ENCODE results near the gene UBAP1.
"Not testable (repeated sequence)": the region's sequence is repeated elsewhere in the genome, so short reads cannot be mapped to it uniquely, and the experiment has no call there.

Gene UBAP1

DNA sequence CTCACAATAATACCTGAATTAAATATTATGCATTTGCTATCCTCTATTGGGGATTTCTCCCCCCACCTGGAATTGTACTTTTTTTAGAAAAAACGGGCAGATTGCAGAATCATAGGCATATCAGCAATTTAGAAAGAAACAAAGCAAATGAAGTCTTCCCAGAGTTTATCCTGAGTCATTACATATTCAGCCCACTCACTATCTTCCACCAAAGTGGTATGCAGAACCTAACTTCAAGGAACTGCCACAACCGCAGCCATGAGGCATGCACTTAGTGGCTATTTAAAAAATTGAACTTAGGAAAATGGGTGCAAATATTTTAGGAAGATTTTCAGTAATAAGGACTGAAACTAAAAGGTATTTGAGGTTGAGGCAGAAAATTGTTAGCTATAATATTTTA lies 48.6 kb downstream of the UBAP1 start:
- no peak overlapping the region for H3K4me3 ChIP-seq (ENCODE audit: extremely low read depth, insufficient read depth, low read length, poor library complexity, severe bottlenecking)
- peaks cover 12% of the 10 kb centered on the region for H3K36me3 ChIP-seq (ENCODE audit: control insufficient read depth, insufficient read depth, low read length)
- 100% methylated on average over 1 of the region's 2 CpGs; no CpG with 5 or more reads in 1 of the 2 experiments for WGBS, 2 experiments (ENCODE audit: insufficient coverage in 2 of 2)
- no peak overlapping the region for H3K27ac ChIP-seq (ENCODE audit: low read depth, low read length, severe bottlenecking)
- H3K9me3 ChIP-seq (ENCODE audit: control insufficient read depth, low read length), result no peaks in the 10 kb centered on the region
- H3K4me1 ChIP-seq (ENCODE audit: control insufficient read depth, insufficient read depth, low read length, poor library complexity, severe bottlenecking), result no peaks in the 10 kb centered on the region

DNA sequence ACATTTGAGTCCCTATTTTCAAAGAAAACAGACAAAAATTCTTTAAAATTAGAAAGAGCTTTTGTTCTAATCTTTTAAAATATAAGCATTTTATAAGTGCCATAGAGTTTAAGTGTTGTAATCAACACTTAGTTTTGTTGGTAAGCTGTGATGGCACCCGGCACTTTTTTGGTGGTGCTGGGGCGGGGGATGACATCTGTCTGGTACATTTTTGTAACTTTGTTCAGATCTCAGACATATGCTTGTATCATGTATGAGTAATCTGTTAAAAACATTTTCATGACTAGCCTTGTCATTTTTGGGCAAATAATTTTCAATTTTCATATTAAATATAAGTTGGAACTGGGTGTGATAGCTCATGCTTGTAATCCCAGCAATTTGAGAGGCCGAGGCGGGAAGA lies 51.7 kb downstream of the UBAP1 start:
- Histone ChIP-seq H3K36me3 (ENCODE audit: control insufficient read depth, insufficient read depth, low read length) (peaks cover 13% of the 10 kb centered on the region), H3K4me1 (ENCODE audit: control insufficient read depth, insufficient read depth, low read length, poor library complexity, severe bottlenecking) (no peaks in the 10 kb centered on the region), H3K9me3 (ENCODE audit: control insufficient read depth, low read length) (no peaks in the 10 kb centered on the region), H3K4me3 (ENCODE audit: extremely low read depth, insufficient read depth, low read length, poor library complexity, severe bottlenecking) (no peak overlapping the region), H3K27ac (ENCODE audit: low read depth, low read length, severe bottlenecking) (no peak overlapping the region)
- WGBS, 2 experiments (ENCODE audit: insufficient coverage in 2 of 2), result 100% methylated on average over 2 of the region's 4 CpGs

DNA sequence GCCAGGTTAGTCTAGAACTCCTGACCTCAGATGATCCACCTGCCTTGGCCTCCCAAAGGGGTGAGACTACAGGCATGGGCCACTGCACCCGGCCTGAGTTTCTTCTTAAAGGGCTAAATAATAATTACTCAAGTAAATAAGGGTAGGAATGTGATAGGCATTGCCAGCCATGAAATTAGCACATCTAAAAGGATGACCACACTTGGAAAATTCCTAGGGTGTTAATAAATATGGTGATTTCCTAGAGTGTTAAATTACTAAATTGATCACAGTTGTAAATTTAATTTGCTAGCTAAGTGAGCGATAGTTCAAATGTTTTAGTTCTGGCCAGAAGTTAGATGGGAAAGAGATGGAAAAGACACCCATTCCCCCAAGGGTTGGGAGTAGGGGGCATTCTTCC lies 53.4 kb downstream of the UBAP1 start:
- Histone ChIP-seq H3K36me3 (ENCODE audit: control insufficient read depth, insufficient read depth, low read length) (peaks cover 28% of the 10 kb centered on the region), H3K27ac (ENCODE audit: low read depth, low read length, severe bottlenecking) (no peak overlapping the region), H3K4me1 (ENCODE audit: control insufficient read depth, insufficient read depth, low read length, poor library complexity, severe bottlenecking) (no peaks in the 10 kb centered on the region), H3K4me3 (ENCODE audit: extremely low read depth, insufficient read depth, low read length, poor library complexity, severe bottlenecking) (no peak overlapping the region), H3K9me3 (ENCODE audit: control insufficient read depth, low read length) (no peaks in the 10 kb centered on the region)
- WGBS, 2 experiments (ENCODE audit: insufficient coverage in 2 of 2), result no CpG with 5 or more reads among the region's 2 CpGs

DNA sequence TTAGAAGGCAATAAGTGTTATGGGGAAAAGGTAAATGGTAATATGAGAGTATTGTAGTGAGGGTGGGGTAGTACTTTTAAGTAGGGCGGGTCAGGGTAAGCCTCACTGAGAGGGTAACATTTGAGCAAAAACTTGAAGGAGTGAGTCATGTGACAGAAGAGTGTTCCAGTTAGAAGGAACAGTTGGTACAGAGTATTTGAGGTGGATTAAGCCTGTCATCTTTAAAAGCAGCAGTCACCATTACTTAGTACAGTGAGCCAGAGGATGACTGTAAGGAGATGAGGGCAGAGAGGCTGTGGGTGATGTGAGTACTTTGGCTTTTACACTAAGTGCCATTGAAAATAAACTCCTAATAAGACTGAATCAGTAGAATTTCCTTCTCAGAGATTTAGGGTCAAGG lies 54.8 kb downstream of the UBAP1 start:
- Histone ChIP-seq H3K27ac (ENCODE audit: low read depth, low read length, severe bottlenecking) (no peak overlapping the region), H3K9me3 (ENCODE audit: control insufficient read depth, low read length) (no peaks in the 10 kb centered on the region), H3K4me1 (ENCODE audit: control insufficient read depth, insufficient read depth, low read length, poor library complexity, severe bottlenecking) (no peaks in the 10 kb centered on the region), H3K4me3 (ENCODE audit: extremely low read depth, insufficient read depth, low read length, poor library complexity, severe bottlenecking) (no peak overlapping the region), H3K36me3 (ENCODE audit: control insufficient read depth, insufficient read depth, low read length) (peaks cover 35% of the 10 kb centered on the region)
- 86 to 100% methylated on average over 1 of the region's 1 CpG for WGBS, 2 experiments (ENCODE audit: insufficient coverage in 2 of 2)

DNA sequence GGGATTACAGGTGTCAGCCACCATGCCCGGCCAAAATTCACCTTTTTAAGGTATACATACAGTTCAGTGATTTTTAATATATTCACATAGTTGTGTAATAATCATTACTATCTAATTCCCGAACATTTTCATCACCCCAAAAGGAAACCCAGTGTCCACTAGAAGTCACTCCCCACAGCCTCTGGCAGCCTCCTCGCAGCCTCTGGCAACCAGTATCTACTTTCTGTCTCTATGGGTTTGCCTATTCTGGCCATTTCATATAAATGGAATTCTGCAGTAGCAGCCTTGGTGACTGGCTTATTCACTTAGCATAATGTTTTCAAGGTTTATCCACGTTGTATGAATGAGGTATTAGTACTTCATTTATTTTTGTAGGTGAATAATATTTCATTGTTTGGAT lies 59.0 kb downstream of the UBAP1 start:
- Histone ChIP-seq H3K4me1 (ENCODE audit: control insufficient read depth, insufficient read depth, low read length, poor library complexity, severe bottlenecking) (no peaks in the 10 kb centered on the region), H3K27ac (ENCODE audit: low read depth, low read length, severe bottlenecking) (no peak overlapping the region), H3K4me3 (ENCODE audit: extremely low read depth, insufficient read depth, low read length, poor library complexity, severe bottlenecking) (no peak overlapping the region), H3K36me3 (ENCODE audit: control insufficient read depth, insufficient read depth, low read length) (peaks cover 54% of the 10 kb centered on the region), H3K9me3 (ENCODE audit: control insufficient read depth, low read length) (no peaks in the 10 kb centered on the region)
- 100% methylated on average over 2 of the region's 4 CpGs; no CpG with 5 or more reads in 1 of the 2 experiments for WGBS, 2 experiments (ENCODE audit: insufficient coverage in 2 of 2)

DNA sequence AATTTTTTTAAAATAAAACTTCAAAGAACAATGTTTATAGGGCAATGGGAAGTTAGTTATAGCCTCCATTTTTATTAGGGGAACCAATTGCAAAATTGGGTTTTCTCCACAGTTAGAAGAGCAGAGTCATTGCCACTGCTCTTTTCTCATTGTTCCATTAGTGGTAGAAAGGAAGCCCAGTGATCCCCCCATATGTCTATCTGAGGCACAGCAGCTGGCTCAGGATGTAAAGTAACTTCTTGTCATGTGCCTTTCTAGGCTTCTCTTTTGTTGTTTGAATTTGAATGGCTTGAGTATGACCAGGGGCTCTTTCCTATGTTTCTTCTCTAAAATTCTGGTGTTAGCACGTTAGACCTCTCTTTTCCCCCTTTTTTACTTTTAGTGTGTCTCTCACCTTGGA lies 61.2 kb downstream of the UBAP1 start:
- Histone ChIP-seq H3K36me3 (ENCODE audit: control insufficient read depth, insufficient read depth, low read length) (peaks cover 58% of the 10 kb centered on the region), H3K9me3 (ENCODE audit: control insufficient read depth, low read length) (no peaks in the 10 kb centered on the region), H3K27ac (ENCODE audit: low read depth, low read length, severe bottlenecking) (no peak overlapping the region), H3K4me3 (ENCODE audit: extremely low read depth, insufficient read depth, low read length, poor library complexity, severe bottlenecking) (no peak overlapping the region), H3K4me1 (ENCODE audit: control insufficient read depth, insufficient read depth, low read length, poor library complexity, severe bottlenecking) (peaks cover 4% of the 10 kb centered on the region)
- WGBS, 2 experiments (ENCODE audit: insufficient coverage in 2 of 2), result 67% methylated on average over 1 of the region's 1 CpG; no CpG with 5 or more reads in 1 of the 2 experiments

DNA sequence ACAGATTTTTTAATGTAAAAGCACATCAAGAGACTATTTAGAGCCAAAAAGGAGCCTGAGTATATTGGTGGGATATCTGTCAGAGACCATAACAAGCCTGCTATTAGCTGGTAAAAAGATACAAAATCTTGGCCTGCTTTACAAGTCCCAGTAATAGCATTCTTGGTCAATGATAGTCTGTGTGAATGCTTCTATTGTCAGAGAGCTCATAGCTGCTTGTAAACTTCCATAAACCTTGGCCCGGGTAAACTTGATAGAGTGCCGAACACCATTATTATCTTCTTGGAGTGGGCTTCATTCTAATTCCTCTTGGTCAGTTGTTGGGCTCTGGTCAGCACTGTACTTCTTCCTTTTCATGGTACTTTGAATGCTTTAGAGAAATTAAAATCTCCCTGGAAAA lies 64.0 kb downstream of the UBAP1 start:
- peaks cover 55% of the 10 kb centered on the region for H3K36me3 ChIP-seq (ENCODE audit: control insufficient read depth, insufficient read depth, low read length)
- H3K4me1 ChIP-seq (ENCODE audit: control insufficient read depth, insufficient read depth, low read length, poor library complexity, severe bottlenecking), result peaks cover 4% of the 10 kb centered on the region
- no peak overlapping the region for H3K27ac ChIP-seq (ENCODE audit: low read depth, low read length, severe bottlenecking)
- no peak overlapping the region for H3K4me3 ChIP-seq (ENCODE audit: extremely low read depth, insufficient read depth, low read length, poor library complexity, severe bottlenecking)
- H3K9me3 ChIP-seq (ENCODE audit: control insufficient read depth, low read length), result no peaks in the 10 kb centered on the region
- WGBS, 2 experiments (ENCODE audit: insufficient coverage in 2 of 2), result 95% methylated on average over 2 of the region's 2 CpGs; no CpG with 5 or more reads in 1 of the 2 experiments

DNA sequence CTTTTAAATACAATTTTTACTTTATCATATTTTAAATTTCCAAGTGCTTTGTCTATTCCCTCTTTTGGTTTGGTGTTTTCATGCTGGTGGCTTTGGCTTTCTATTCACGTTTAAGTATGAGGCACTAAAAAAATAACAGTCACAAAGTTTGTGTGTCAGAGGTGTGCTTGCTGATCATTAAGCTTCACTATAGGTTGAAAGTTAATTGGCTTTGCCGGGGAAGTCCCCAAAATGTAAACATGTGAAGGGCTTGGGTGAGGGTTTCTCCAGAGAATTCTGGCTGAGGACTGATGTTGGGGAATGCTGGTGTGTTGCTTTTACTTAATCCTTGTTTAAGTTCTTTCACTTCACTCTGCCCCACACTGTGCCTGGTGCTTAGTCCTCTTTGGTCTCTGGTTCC lies 66.4 kb downstream of the UBAP1 start:
- H3K27ac ChIP-seq (ENCODE audit: low read depth, low read length, severe bottlenecking); H3K9me3 ChIP-seq (ENCODE audit: control insufficient read depth, low read length); H3K4me1 ChIP-seq (ENCODE audit: control insufficient read depth, insufficient read depth, low read length, poor library complexity, severe bottlenecking); H3K4me3 ChIP-seq (ENCODE audit: extremely low read depth, insufficient read depth, low read length, poor library complexity, severe bottlenecking): not testable (repeated sequence)
- H3K36me3 ChIP-seq (ENCODE audit: control insufficient read depth, insufficient read depth, low read length), result peaks cover 73% of the 10 kb centered on the region
- WGBS, 2 experiments (ENCODE audit: insufficient coverage in 2 of 2), result no CpG with 5 or more reads among the region's 2 CpGs

DNA sequence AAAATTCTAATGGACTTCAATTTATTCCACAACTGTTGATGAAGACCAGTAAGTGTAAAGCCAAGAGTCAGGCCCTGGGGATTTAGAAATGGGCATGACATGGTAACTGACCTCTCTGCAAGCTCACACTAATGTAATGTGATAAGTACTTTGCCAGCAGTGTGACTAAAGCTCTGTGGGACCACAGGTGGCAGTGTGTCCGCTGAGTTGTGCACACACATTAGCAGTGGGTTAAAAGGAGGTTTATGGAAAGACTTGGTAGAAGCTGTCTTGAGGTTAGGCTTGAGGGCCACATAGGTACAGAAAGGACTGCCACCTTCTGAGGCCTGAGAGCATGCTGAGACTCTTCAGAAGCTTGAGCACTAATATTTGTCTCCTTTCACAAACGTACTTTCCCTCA lies 67.6 kb downstream of the UBAP1 start:
- peaks cover 78% of the 10 kb centered on the region for H3K36me3 ChIP-seq (ENCODE audit: control insufficient read depth, insufficient read depth, low read length)
- H3K27ac ChIP-seq (ENCODE audit: low read depth, low read length, severe bottlenecking), result no peak overlapping the region
- no peak overlapping the region for H3K4me3 ChIP-seq (ENCODE audit: extremely low read depth, insufficient read depth, low read length, poor library complexity, severe bottlenecking)
- peaks cover 4% of the 10 kb centered on the region for H3K4me1 ChIP-seq (ENCODE audit: control insufficient read depth, insufficient read depth, low read length, poor library complexity, severe bottlenecking)
- WGBS, 2 experiments (ENCODE audit: insufficient coverage in 2 of 2), result 86 to 100% methylated on average over 1 to 2 of the region's 2 CpGs
- no peaks in the 10 kb centered on the region for H3K9me3 ChIP-seq (ENCODE audit: control insufficient read depth, low read length)

DNA sequence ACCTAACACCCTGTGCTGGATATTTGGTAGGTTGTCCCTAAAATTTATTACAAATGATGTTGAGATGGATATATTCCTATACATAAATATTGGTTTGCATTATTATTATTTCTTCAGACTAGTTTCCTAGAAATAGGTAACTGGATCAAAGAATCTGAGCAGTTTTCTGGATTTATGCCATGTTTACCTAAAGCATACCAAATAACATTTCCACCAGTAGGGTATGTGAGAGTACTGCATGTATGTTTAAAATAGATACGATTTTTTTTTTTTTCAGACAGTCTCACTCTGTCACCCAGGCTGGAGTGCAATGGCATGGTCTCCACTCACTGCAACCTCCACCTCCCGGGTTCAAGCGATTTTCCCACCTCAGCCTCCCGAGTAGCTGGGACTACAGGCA lies 68.9 kb downstream of the UBAP1 start:
- not testable (repeated sequence) for H3K4me1 ChIP-seq (ENCODE audit: control insufficient read depth, insufficient read depth, low read length, poor library complexity, severe bottlenecking); H3K27ac ChIP-seq (ENCODE audit: low read depth, low read length, severe bottlenecking); H3K9me3 ChIP-seq (ENCODE audit: control insufficient read depth, low read length); H3K4me3 ChIP-seq (ENCODE audit: extremely low read depth, insufficient read depth, low read length, poor library complexity, severe bottlenecking)
- peaks cover 72% of the 10 kb centered on the region for H3K36me3 ChIP-seq (ENCODE audit: control insufficient read depth, insufficient read depth, low read length)
- 93% methylated on average over 2 of the region's 4 CpGs; no CpG with 5 or more reads in 1 of the 2 experiments for WGBS, 2 experiments (ENCODE audit: insufficient coverage in 2 of 2)

DNA sequence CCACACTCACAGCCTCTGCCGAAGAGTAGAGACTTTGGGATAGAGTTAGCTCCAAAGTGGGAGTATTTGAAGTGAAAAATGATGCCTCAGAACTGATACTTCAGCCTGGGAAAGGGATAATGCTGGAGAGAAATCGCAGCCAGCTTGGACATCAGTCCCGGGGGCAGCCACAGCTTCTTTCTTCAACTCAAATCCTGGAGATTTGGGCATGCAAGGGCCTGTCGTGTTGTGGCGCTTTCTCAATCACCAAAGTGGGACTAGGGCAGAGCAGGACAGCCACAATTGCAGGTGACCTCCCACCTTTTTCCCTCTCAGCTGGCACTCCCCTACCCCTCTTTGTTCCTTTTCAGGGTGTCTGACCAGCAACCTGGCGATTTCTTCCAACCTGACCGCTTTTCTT lies 70.4 kb downstream of the UBAP1 start:
- 91 to 93% methylated on average over 7 of the region's 7 CpGs for WGBS, 2 experiments (ENCODE audit: insufficient coverage in 2 of 2)
- Histone ChIP-seq H3K4me3 (ENCODE audit: extremely low read depth, insufficient read depth, low read length, poor library complexity, severe bottlenecking) (no peak overlapping the region), H3K36me3 (ENCODE audit: control insufficient read depth, insufficient read depth, low read length) (peaks cover 72% of the 10 kb centered on the region)

More for the DNA sequence above, 70.4 kb downstream of the UBAP1 start:
- Histone ChIP-seq H3K27ac (ENCODE audit: low read depth, low read length, severe bottlenecking) (no peak overlapping the region), H3K9me3 (ENCODE audit: control insufficient read depth, low read length) (no peaks in the 10 kb centered on the region), H3K4me1 (ENCODE audit: control insufficient read depth, insufficient read depth, low read length, poor library complexity, severe bottlenecking) (no peaks in the 10 kb centered on the region)

Measured in mesodermal cell (in vitro differentiated cells).